Measurements from ENCODE around the gene REC8. TPM values are rescaled to one million over a fixed set of nuclear protein-coding genes. Genes with fewer than 3 reads are reported as not detected.

REC8 gene, protein sequence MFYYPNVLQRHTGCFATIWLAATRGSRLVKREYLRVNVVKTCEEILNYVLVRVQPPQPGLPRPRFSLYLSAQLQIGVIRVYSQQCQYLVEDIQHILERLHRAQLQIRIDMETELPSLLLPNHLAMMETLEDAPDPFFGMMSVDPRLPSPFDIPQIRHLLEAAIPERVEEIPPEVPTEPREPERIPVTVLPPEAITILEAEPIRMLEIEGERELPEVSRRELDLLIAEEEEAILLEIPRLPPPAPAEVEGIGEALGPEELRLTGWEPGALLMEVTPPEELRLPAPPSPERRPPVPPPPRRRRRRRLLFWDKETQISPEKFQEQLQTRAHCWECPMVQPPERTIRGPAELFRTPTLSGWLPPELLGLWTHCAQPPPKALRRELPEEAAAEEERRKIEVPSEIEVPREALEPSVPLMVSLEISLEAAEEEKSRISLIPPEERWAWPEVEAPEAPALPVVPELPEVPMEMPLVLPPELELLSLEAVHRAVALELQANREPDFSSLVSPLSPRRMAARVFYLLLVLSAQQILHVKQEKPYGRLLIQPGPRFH
- total RNA-seq (2021): 58.0 and 58.5 TPM in 2 replicates
- long read RNA-seq, transcript REC8-209 (19 exons, 2,331 nt): minor isoform, 48 of 261 reads
- long read RNA-seq, transcript REC8-213 (20 exons, 2,405 nt): major isoform, 155 of 261 reads
- long read RNA-seq, partial matches to known transcripts: 15 of 261 reads
- long read RNA-seq, other reads (novel, unspliced or antisense): 43 of 261 reads

- Histone ChIP-seq H2BK120ac (ENCODE audit: low read depth, low read length, poor library complexity, severe bottlenecking) (no peak within 1 kb of the TSS), H3K23ac (ENCODE audit: insufficient read length, low read depth, low read length) (no peak within 1 kb of the TSS), H3K27me3 (ENCODE audit: insufficient read depth, low read length) (no peaks in the 10 kb centered on the region), H2BK5ac (ENCODE audit: insufficient read length, low read length) (no peak within 1 kb of the TSS), H3K4me1 (ENCODE audit: insufficient read depth, low read length) (no peaks in the 10 kb centered on the region), H2AFZ (ENCODE audit: low read length) (no peak within 1 kb of the TSS), H2BK15ac (ENCODE audit: low read depth, low read length) (no peak within 1 kb of the TSS), H3K4me2 (ENCODE audit: insufficient read depth, insufficient read length, low read length) (peak within 1 kb of the TSS; percentile 48), H3K79me2 (ENCODE audit: insufficient read depth, low read length) (no peaks in the 10 kb centered on the region), H3K27ac (ENCODE audit: insufficient read length, low read depth, low read length) (no peak within 1 kb of the TSS), H3K14ac (ENCODE audit: insufficient read depth, low read length) (no peak within 1 kb of the TSS), H3K79me1 (ENCODE audit: insufficient read depth, low read depth, low read length, poor library complexity, severe bottlenecking) (no peaks in the 10 kb centered on the region), H2BK12ac (ENCODE audit: insufficient read length, low read depth, low read length) (no peak within 1 kb of the TSS), H3K4ac (ENCODE audit: low read depth, low read length) (no peak within 1 kb of the TSS), H3K9me3 (ENCODE audit: control insufficient read depth, low read depth, low read length) (no peaks in the 10 kb centered on the region), H3T11ph (ENCODE audit: low read length) (no peak within 1 kb of the TSS), H4K8ac (replicated peaks; ENCODE audit: insufficient read length, low read depth, low read length) (no peak within 1 kb of the TSS), H4K5ac (ENCODE audit: insufficient read length, low read depth, low read length) (no peak within 1 kb of the TSS), H3K18ac (ENCODE audit: insufficient read length, low read depth, low read length) (no peak within 1 kb of the TSS), H2BK20ac (ENCODE audit: low read depth, low read length, poor library complexity, severe bottlenecking) (no peak within 1 kb of the TSS), H3K56ac (ENCODE audit: insufficient read length, low read depth, low read length) (no peak within 1 kb of the TSS), H3K23me2 (ENCODE audit: insufficient read length, low read depth, low read length, poor library complexity, severe bottlenecking) (peaks cover 10% of the 10 kb centered on the region), H3K9ac (ENCODE audit: extremely low read depth, insufficient read length, low read length) (peak within 1 kb of the TSS; percentile 3), H4K20me1 (ENCODE audit: control insufficient read depth, insufficient read depth, insufficient read length) (no peaks in the 10 kb centered on the region), H4K91ac (ENCODE audit: insufficient read length, low read depth, low read length) (no peak within 1 kb of the TSS), H2AK5ac (ENCODE audit: insufficient read length, low read length) (no peak within 1 kb of the TSS)
- DNase-seq: peak; percentile 100
- H3K4me1 Mint-ChIP-seq: peaks cover 5 to 13% of the 10 kb centered on the region in 2 experiments; a peak in 3 of 4 replicates
- no CpG with 5 or more reads among the region's 63 CpGs for WGBS (ENCODE audit: extremely low coverage, insufficient read length, low lambda C conversion rate)
- no peaks in the 10 kb centered on the region; the same call in 1 of the 2 replicates for H3K27me3 Mint-ChIP-seq (ENCODE audit: low read depth)
- TF ChIP-seq, protein P1, sequence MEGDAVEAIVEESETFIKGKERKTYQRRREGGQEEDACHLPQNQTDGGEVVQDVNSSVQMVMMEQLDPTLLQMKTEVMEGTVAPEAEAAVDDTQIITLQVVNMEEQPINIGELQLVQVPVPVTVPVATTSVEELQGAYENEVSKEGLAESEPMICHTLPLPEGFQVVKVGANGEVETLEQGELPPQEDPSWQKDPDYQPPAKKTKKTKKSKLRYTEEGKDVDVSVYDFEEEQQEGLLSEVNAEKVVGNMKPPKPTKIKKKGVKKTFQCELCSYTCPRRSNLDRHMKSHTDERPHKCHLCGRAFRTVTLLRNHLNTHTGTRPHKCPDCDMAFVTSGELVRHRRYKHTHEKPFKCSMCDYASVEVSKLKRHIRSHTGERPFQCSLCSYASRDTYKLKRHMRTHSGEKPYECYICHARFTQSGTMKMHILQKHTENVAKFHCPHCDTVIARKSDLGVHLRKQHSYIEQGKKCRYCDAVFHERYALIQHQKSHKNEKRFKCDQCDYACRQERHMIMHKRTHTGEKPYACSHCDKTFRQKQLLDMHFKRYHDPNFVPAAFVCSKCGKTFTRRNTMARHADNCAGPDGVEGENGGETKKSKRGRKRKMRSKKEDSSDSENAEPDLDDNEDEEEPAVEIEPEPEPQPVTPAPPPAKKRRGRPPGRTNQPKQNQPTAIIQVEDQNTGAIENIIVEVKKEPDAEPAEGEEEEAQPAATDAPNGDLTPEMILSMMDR (conservative IDR thresholded peaks at IDR 0.05): no peak
- H3K36me3 Mint-ChIP-seq (ENCODE audit: insufficient read depth in 1 of 3, low read depth in 3 of 3): peaks cover 2 to 22% (median 16%) of the 10 kb centered on the region in 3 experiments; a peak in 5 of 7 replicates
- peak within 1 kb of the TSS; percentile 27 to 94 (median 78); a peak in 4 of 7 replicates for H3K27ac Mint-ChIP-seq
- H3K9me3 Mint-ChIP-seq: no peaks in the 10 kb centered on the region; a peak in 1 of 5 replicates
- H3K4me3 Mint-ChIP-seq: peak within 1 kb of the TSS; percentile 75 to 80
Measured at GRCh38 chr14:24171422-24172260, at the start of gene REC8. TSS of gene REC8 (plus strand) at chr14:24172080. CDS start at chr14:24172553, 473 bp downstream.
